GM13976 (cell line): ENCODE data around the gene SKAP1.
"Not testable (repeated sequence)": the region's sequence is repeated elsewhere in the genome, so short reads cannot be mapped to it uniquely, and the experiment has no call there.

Source experiments
- DNase-seq: peaks from one replicate; pipeline ENCODE4 v3.0.0; 2012; ENCODE audit warnings: low spot score
- in situ Hi-C: fragments of 300-500 bp; cut with MboI; formaldehyde crosslinking; loops from one replicate; pipeline ENCODE4 v1.12.0; 2022; ENCODE audit warnings: low sequenced_read_pairs, mixed read lengths, inconsistent platforms; ENCODE audit not compliant: unreplicated experiment
- TF ChIP-seq, protein P1 (sequence below): IDR thresholded peaks from 2 replicates; pipeline ENCODE4 v1.5.1; 2012; ENCODE audit warnings: borderline replicate concordance, mild to moderate bottlenecking; ENCODE audit not compliant: insufficient read depth; ENCODE audit errors: extremely low read depth, missing control alignments, control extremely low read depth

SKAP1 gene

DNA sequence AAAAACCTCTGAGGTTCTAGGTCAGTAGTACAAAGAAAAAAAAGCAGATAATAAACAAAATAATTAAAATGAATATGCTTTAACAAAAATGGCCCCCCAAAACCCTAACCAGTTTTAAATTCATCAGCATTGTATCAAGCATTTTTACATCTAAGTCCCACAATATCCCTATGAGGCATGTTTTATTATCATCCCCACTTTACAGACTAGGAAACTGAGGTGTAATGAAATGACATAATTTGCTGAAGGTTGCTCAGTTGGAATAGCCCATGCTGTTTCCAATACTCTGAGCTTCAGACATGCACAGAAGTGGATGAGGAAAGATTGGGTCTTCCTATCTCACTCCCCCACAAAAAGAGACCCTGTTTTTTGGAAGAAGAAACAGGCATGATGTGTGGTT is 234.1 kb downstream of the SKAP1 start:
- in situ Hi-C loops, result no loop called here
- DNase-seq, result no peak
- TF ChIP-seq, protein P1, sequence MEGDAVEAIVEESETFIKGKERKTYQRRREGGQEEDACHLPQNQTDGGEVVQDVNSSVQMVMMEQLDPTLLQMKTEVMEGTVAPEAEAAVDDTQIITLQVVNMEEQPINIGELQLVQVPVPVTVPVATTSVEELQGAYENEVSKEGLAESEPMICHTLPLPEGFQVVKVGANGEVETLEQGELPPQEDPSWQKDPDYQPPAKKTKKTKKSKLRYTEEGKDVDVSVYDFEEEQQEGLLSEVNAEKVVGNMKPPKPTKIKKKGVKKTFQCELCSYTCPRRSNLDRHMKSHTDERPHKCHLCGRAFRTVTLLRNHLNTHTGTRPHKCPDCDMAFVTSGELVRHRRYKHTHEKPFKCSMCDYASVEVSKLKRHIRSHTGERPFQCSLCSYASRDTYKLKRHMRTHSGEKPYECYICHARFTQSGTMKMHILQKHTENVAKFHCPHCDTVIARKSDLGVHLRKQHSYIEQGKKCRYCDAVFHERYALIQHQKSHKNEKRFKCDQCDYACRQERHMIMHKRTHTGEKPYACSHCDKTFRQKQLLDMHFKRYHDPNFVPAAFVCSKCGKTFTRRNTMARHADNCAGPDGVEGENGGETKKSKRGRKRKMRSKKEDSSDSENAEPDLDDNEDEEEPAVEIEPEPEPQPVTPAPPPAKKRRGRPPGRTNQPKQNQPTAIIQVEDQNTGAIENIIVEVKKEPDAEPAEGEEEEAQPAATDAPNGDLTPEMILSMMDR, result no peak

GRCh38 chr17:48194097-48194550 is 235.9 kb downstream of the SKAP1 start:
- TF ChIP-seq, protein P1, result no peak

DNA sequence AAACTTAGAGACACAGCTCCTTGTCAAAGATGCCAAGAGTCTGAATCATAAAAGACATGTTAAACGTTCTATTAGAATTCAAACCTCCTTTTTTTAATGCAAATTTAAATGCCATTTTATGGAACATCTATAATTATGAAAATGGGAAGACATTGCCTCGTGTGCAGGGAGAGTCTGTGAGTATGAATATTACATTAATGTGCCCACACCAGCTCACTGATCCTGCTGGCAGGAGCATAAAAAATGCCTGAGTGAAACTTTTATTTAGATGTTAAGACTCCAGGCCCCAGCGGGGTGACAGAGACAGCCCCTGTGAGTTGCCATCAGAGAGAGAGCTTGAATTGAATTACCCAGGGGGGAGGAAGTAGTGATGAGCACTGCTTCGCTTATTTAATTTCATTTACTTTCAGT is 237.7 kb downstream of the SKAP1 start:
- no peak for DNase-seq
- TF ChIP-seq, protein P1, result no peak

More at GRCh38 chr17:48194097-48194550, 235.9 kb downstream of the SKAP1 start:
- no peak for DNase-seq
- in situ Hi-C loops, result no loop called here

GRCh38 chr17:48191362-48191761 is 238.7 kb downstream of the SKAP1 start:
- no peak for DNase-seq
- in situ Hi-C loops, result no loop called here
- TF ChIP-seq, protein P1, result no peak

More for the DNA sequence above, 237.7 kb downstream of the SKAP1 start:
- in situ Hi-C loops, result no loop called here

DNA sequence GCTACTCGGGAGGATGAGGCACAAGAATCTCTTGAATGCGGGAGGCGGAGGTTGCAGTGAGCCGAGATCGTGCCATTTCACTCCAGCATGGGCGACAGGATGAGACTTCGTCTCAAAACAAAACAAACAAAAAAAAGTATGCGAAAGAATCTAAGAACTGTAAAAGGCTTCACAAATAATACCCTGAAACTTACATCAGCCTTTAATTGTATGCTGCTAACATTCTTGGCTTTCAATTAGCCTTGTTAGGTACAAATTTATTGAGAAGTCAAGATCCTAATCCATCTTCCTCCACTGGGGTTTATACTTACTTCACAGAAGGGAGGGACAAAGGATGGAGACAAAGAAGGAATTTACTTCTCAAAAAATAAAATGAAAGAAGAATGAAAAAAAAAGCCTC is 239.1 kb downstream of the SKAP1 start:
- DNase-seq, result no peak
- in situ Hi-C loops, result no loop called here
- TF ChIP-seq, protein P1, result no peak

DNA sequence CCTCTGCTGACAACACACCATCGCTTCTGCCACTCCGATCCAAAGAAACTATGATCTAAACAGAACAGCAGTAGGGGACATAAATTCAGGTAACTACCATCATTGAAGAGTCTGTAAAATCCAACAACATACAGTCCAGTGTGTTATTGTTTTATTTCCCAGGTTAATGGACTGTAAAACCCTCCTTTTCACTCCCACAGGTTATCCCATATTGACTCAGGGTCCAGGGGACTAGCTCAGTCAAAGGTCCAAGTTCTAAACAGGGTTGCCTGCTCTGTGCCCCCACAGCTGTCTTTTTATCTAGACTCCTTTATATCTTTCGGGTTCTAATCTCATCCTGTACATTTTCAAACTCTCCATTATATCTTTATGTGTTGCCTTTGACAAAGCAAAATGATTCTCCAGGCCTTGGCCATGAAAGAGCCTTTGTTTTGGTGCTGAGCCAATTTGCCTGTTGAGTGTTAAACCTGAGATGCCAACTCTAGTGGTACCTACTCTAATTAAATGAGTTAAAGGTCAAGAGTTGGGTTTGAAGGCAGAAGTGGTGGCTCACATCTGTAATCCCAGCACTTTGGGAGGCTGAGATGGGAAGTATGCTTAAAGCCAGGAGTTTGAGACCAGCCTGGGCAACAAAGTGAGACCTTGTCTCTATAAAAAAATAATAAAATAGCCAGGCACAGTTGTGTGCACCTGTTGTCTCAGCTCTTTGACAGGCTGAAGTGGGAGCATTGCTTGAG is 242.0 kb downstream of the SKAP1 start:
- TF ChIP-seq, protein P1, result no peak
- no peak for DNase-seq
- in situ Hi-C loops, result no loop called here

GRCh38 chr17:48186317-48186716 is 243.7 kb downstream of the SKAP1 start:
- DNase-seq, in situ Hi-C loops: not testable (repeated sequence)
